Peyer's patch (tissue), 4 donors: ENCODE results near the gene GTF3C1. TPM values are rescaled to one million over a fixed set of nuclear protein-coding genes. Genes with fewer than 3 reads are reported as not detected.

ENCODE experiments used
- DNase-seq, 3 donors: peaks; one replicate each; pipeline ENCODE4 v3.0.0-alpha.2; 2017 to 2019
- H3K27ac ChIP-seq, 4 donors: fragments of 200-600 bp; sonication (generic); one replicate each; pipeline ENCODE4 v1.5.1; 2016 to 2019
- H3K27me3 ChIP-seq, 2 donors: fragments of 200-600 bp; sonication (generic); one replicate each; pipeline ENCODE4 v1.5.1; 2019
- H3K36me3 ChIP-seq, 3 donors: fragments of 200-600 bp; sonication (generic); one replicate each; pipeline ENCODE4 v1.5.1; 2016 to 2019
- H3K4me1 ChIP-seq, 4 donors: fragments of 200-600 bp; sonication (generic); one replicate each; pipeline ENCODE4 v1.5.1; 2016 to 2019
- H3K4me3 ChIP-seq, 4 donors: fragments of 200-600 bp; sonication (generic); 1 replicate in 3 of 4; 2 replicates in 1 of 4; pipeline ENCODE4 v1.5.1; 2016 to 2019; ENCODE audit warnings: mild to moderate bottlenecking in 1 of 4
- H3K9me3 ChIP-seq, 4 donors: fragments of 200-600 bp; sonication (generic); one replicate each; pipeline ENCODE4 v1.5.1; 2016 to 2019; ENCODE audit warnings: mild to moderate bottlenecking in 1 of 4
- CTCF ChIP-seq, 6 experiments: fragments of 450-650 bp in 4 of 6; fragments of 200-600 bp in 2 of 6; sonication (generic) in 1 of 6; IDR thresholded peaks; one replicate each; pipeline ENCODE4 v1.5.1; 2017 to 2019; ENCODE audit warnings: antibody characterized with exemption in 6 of 6, mild to moderate bottlenecking in 3 of 6, moderate library complexity in 1 of 6
- POLR2A ChIP-seq, 2 donors: fragments of 450-650 bp; IDR thresholded peaks; one replicate each; pipeline ENCODE4 v1.5.1; 2017; ENCODE audit warnings: antibody characterized with exemption in 2 of 2, mild to moderate bottlenecking in 2 of 2, moderate library complexity in 2 of 2
- total RNA-seq, 4 donors: library from RNA; depleted of rRNA; stranded (reverse); fragments of >200 nt; gene quantifications; one replicate each; pipeline ENCODE4 v1.1.0, GENCODE V29; 2016

The GTF3C1 gene
- total RNA-seq, 4 donors from 2014 or later, result 49.6 to 80.1 (median 73.0) TPM

GRCh38 chr16:27508476-27508875 lies 41.2 kb downstream of the GTF3C1 start:
- peaks cover 0 to 88% (median 0%) of the 10 kb centered on the region in 3 donors for H3K36me3 ChIP-seq
- H3K4me1 ChIP-seq, result no peaks in the 10 kb centered on the region
- H3K27ac ChIP-seq, result no peak overlapping the region
- H3K27me3 ChIP-seq, result no peaks in the 10 kb centered on the region
- H3K4me3 ChIP-seq, result no peak overlapping the region
- TF ChIP-seq POLR2A (IDR thresholded peaks at IDR 0.05) (no peak), CTCF (IDR thresholded peaks at IDR 0.05) (no peak)
- no peaks in the 10 kb centered on the region for H3K9me3 ChIP-seq
- no peak for DNase-seq

- Histone ChIP-seq H3K4me1 (no peaks in the 10 kb centered on the region), H3K4me3 (no peak overlapping the region), H3K9me3 (no peaks in the 10 kb centered on the region), H3K27ac (no peak overlapping the region), H3K27me3 (no peaks in the 10 kb centered on the region), H3K36me3 (peaks cover 0 to 98% (median 0%) of the 10 kb centered on the region in 3 donors)
- no peak for DNase-seq
- TF ChIP-seq CTCF (IDR thresholded peaks at IDR 0.05) (no peak), POLR2A (IDR thresholded peaks at IDR 0.05) (no peak)
Measured at GRCh38 chr16:27506771-27507170, 42.9 kb downstream of the GTF3C1 start.

- no peak for TF ChIP-seq CTCF (IDR thresholded peaks at IDR 0.05)
- TF ChIP-seq POLR2A (IDR thresholded peaks at IDR 0.05), result no peak
- DNase-seq, result no peak
- peaks cover 0 to 99% (median 0%) of the 10 kb centered on the region in 3 donors for H3K36me3 ChIP-seq
- H3K4me1 ChIP-seq, result no peaks in the 10 kb centered on the region
- no peak overlapping the region for H3K27ac ChIP-seq
- H3K4me3 ChIP-seq, result no peak overlapping the region
- H3K27me3 ChIP-seq, result no peaks in the 10 kb centered on the region
- H3K9me3 ChIP-seq, result no peaks in the 10 kb centered on the region
Measured at GRCh38 chr16:27505297-27506236, 44.1 kb downstream of the GTF3C1 start.

- Histone ChIP-seq H3K4me3 (no peak overlapping the region), H3K9me3 (no peaks in the 10 kb centered on the region), H3K27me3 (no peaks in the 10 kb centered on the region), H3K36me3 (peaks cover 0 to 99% (median 0%) of the 10 kb centered on the region in 3 donors), H3K27ac (no peak overlapping the region), H3K4me1 (no peaks in the 10 kb centered on the region)
- TF ChIP-seq POLR2A (IDR thresholded peaks at IDR 0.05) (no peak), CTCF (IDR thresholded peaks at IDR 0.05) (no peak)
- DNase-seq, result no peak
Measured at GRCh38 chr16:27503662-27504061, 46.1 kb downstream of the GTF3C1 start.

- Histone ChIP-seq H3K9me3 (no peaks in the 10 kb centered on the region), H3K36me3 (peaks cover 0 to 99% (median 0%) of the 10 kb centered on the region in 3 donors), H3K27me3 (no peaks in the 10 kb centered on the region), H3K4me3 (no peak overlapping the region), H3K4me1 (no peaks in the 10 kb centered on the region), H3K27ac (no peak overlapping the region)
- no peak for DNase-seq
- no peak for TF ChIP-seq CTCF (IDR thresholded peaks at IDR 0.05)
- no peak for TF ChIP-seq POLR2A (IDR thresholded peaks at IDR 0.05)
Measured at GRCh38 chr16:27500801-27501200, 48.9 kb downstream of the GTF3C1 start.
